HepG2 (cell line): Measurements from ENCODE around the gene AKAP6. TPM values are rescaled to one million over a fixed set of nuclear protein-coding genes. Genes with fewer than 3 reads are reported as not detected.

ENCODE experiments used
- ATAC-seq: fragments of 200-7000 bp; cut with Tn5 transposase; 3 replicates; pipeline ENCODE4 v1.9.1; 2020; ENCODE audit warnings: mild to moderate bottlenecking, moderate library complexity
- BruUV-seq: library from RNA; stranded (reverse); fragments of 400-500 nt; replicated peaks from 2 replicates; lab custom pipeline; 2021; lab: Mats Ljungman, UMichigan
- CTCF ChIA-PET: fragments of 300-600 bp; formaldehyde crosslinking; extraction: SDS; loops from one replicate; lab custom pipeline; 2021; ENCODE audit warnings: low total read pairs, inconsistent platforms, low intra/inter-chr PET ratio; lab: Yijun Ruan, JAX
- POLR2A ChIA-PET: fragments of 350-600 bp; sonication (Branson Sonifier 250); formaldehyde crosslinking; loops from one replicate; lab custom pipeline; 2020; ENCODE audit warnings: antibody characterized with exemption, inconsistent platforms; lab: Yijun Ruan, JAX
- DNase-seq: peaks from one replicate; pipeline ENCODE4 v3.0.0-alpha.2; 2015; ENCODE audit warnings: low spot score
- FAIRE-seq: peaks from 3 replicates; lab custom pipeline; 2011; peaks lifted over from hg19 to GRCh38; lab: Jason Lieb, UNC
- H2AFZ ChIP-seq: one replicate; pipeline ENCODE4 v1.6.1; 2011; ENCODE audit warnings: low read length, inconsistent platforms
- H3K27ac ChIP-seq: fragments of 300-600 bp; 3 replicates; pipeline ENCODE4 v1.8.0; 2011; ENCODE audit warnings: mixed run types, mild to moderate bottlenecking, mixed read lengths, low read length, inconsistent platforms; ENCODE audit not compliant: insufficient read depth; ENCODE audit errors: extremely low read length
- H3K27me3 ChIP-seq, 2 experiments: fragments of 200-600 bp in 1 of 2; 2 replicates in 1 of 2; 3 replicates in 1 of 2; pipeline versions ENCODE4 v1.6.0 to v1.8.0; 2011; ENCODE audit warnings: low read length in 2 of 2, mild to moderate bottlenecking in 2 of 2, moderate library complexity in 2 of 2, inconsistent platforms in 1 of 2; ENCODE audit not compliant: insufficient read depth in 2 of 2, control insufficient read depth in 1 of 2
- H3K36me3 ChIP-seq, 2 experiments: fragments of 200-600 bp in 1 of 2; replicated peaks in 1 of 2; 2 replicates in 1 of 2; 3 replicates in 1 of 2; pipeline versions ENCODE4 v1.5.1 to v1.8.0; 2011; ENCODE audit warnings: low read length in 2 of 2, inconsistent platforms in 1 of 2; ENCODE audit not compliant: insufficient read depth in 2 of 2, control insufficient read depth in 1 of 2
- H3K4me1 ChIP-seq: 2 replicates; pipeline ENCODE4 v1.5.1; 2012; ENCODE audit warnings: low read length, inconsistent platforms; ENCODE audit not compliant: insufficient read depth
- H3K4me2 ChIP-seq: 2 replicates; pipeline ENCODE4 v1.6.0; 2011; ENCODE audit warnings: low read depth, low read length, inconsistent platforms
- H3K4me3 ChIP-seq, 3 experiments: fragments of 200-600 bp in 1 of 3; sonication (generic), shearing (Covaris generic) in 1 of 3; replicated peaks in 1 of 3; 2 replicates each; pipeline ENCODE4 v1.5.1; 2011 to 2016; ENCODE audit warnings: low read length in 3 of 3, inconsistent platforms in 2 of 3, low read depth in 2 of 3, mild to moderate bottlenecking in 2 of 3, control low read depth in 1 of 3, mixed read lengths in 1 of 3; ENCODE audit not compliant: insufficient read depth in 1 of 3
- H3K79me2 ChIP-seq: one replicate; pipeline ENCODE4 v1.6.1; 2011; ENCODE audit warnings: low read length, inconsistent platforms; ENCODE audit not compliant: insufficient read depth
- H3K9ac ChIP-seq: 2 replicates; pipeline ENCODE4 v1.6.0; 2011; ENCODE audit warnings: mild to moderate bottlenecking, low read depth, low read length, inconsistent platforms; ENCODE audit not compliant: insufficient read depth
- H3K9me3 ChIP-seq: 2 replicates; pipeline ENCODE4 v1.5.1; 2012; ENCODE audit warnings: mild to moderate bottlenecking, low read length
- H4K20me1 ChIP-seq: 2 replicates; pipeline ENCODE4 v1.6.0; 2011; ENCODE audit warnings: inconsistent platforms, mild to moderate bottlenecking, low read length, moderate library complexity; ENCODE audit not compliant: insufficient read depth
- ADNP ChIP-seq: sonication (generic); formaldehyde crosslinking; IDR thresholded peaks from 2 replicates; pipeline ENCODE4 v1.4.0; 2020; ENCODE audit warnings: missing genetic modification reagents
- CCDC6 ChIP-seq: sonication (generic); formaldehyde crosslinking; IDR thresholded peaks from 2 replicates; pipeline ENCODE4 v1.8.1; 2022; ENCODE audit warnings: mild to moderate bottlenecking, missing genetic modification reagents, moderate library complexity
- FOXM1 ChIP-seq: sonication (generic); formaldehyde crosslinking; IDR thresholded peaks from 2 replicates; pipeline ENCODE4 v1.5.0; 2020; ENCODE audit warnings: missing genetic modification reagents
- KLF15 ChIP-seq: sonication (generic); formaldehyde crosslinking; IDR thresholded peaks from 2 replicates; pipeline ENCODE4 v1.8.1; 2023; ENCODE audit warnings: borderline replicate concordance, mild to moderate bottlenecking, inconsistent platforms, missing genetic modification reagents, mixed read lengths
- NR1H2 ChIP-seq: sonication (generic); formaldehyde crosslinking; IDR thresholded peaks from 2 replicates; pipeline ENCODE4 v1.8.1; 2022; ENCODE audit warnings: low read depth, missing genetic modification reagents, borderline replicate concordance
- RAD51 ChIP-seq: fragments of 450-650 bp; IDR thresholded peaks from 2 replicates; pipeline ENCODE4 v1.6.1; 2016; ENCODE audit warnings: borderline replicate concordance
- SMYD3 ChIP-seq: sonication (generic); formaldehyde crosslinking; IDR thresholded peaks from 2 replicates; pipeline ENCODE4 v1.8.1; 2023; ENCODE audit warnings: mild to moderate bottlenecking, missing genetic modification reagents
- TBL1XR1 ChIP-seq: fragments of 150-350 bp; IDR thresholded peaks from 2 replicates; pipeline ENCODE4 v1.6.1; 2014; ENCODE audit warnings: borderline replicate concordance, low read length; ENCODE audit not compliant: partially characterized antibody
- ZBTB1 ChIP-seq: sonication (generic); formaldehyde crosslinking; IDR thresholded peaks from 2 replicates; pipeline ENCODE4 v1.4.0; 2020; ENCODE audit warnings: missing genetic modification reagents, borderline replicate concordance
- ZFP36L1 ChIP-seq: sonication (generic); formaldehyde crosslinking; IDR thresholded peaks from 2 replicates; pipeline ENCODE4 v1.8.0; 2022; ENCODE audit warnings: mild to moderate bottlenecking, missing genetic modification reagents, moderate library complexity
- ZNF121 ChIP-seq: sonication (generic); formaldehyde crosslinking; IDR thresholded peaks from 2 replicates; pipeline ENCODE4 v1.5.0; 2020; ENCODE audit warnings: mild to moderate bottlenecking, missing genetic modification reagents
- ZNF24 ChIP-seq: fragments of 450-650 bp; IDR thresholded peaks from 2 replicates; pipeline ENCODE4 v1.6.1; 2017; ENCODE audit warnings: antibody characterized with exemption, mild to moderate bottlenecking
- ZNF296 ChIP-seq: sonication (generic); formaldehyde crosslinking; conservative IDR thresholded peaks from 2 replicates; pipeline ENCODE4 v1.5.0; 2020; ENCODE audit warnings: mild to moderate bottlenecking, missing genetic modification reagents
- ZNF737 ChIP-seq: sonication (generic); formaldehyde crosslinking; IDR thresholded peaks from 2 replicates; pipeline ENCODE4 v1.5.0; 2020; ENCODE audit warnings: missing genetic modification reagents, mild to moderate bottlenecking, borderline replicate concordance
- WGBS: methylation state at CpG from one replicate; pipeline ENCODE4 v1.1.6; 2017; ENCODE audit warnings: low lambda C conversion rate; 5-methylcytosine and 5-hydroxymethylcytosine counted together
- in situ Hi-C: cut with HindIII; loops from 2 replicates; pipeline ENCODE4 v1.10.0; 2017; ENCODE audit warnings: low pct_unique_long_range_greater_than_20kb; ENCODE audit not compliant: extremely low pct_ligation_motif_present
- intact Hi-C: fragments of 100-400 bp; cut with micrococcal nuclease; formaldehyde crosslinking; loops from one replicate; pipeline ENCODE4 v1.10.0; 2022; ENCODE audit not compliant: unreplicated experiment
- polyA plus RNA-seq, 8 experiments: library from polyadenylated mRNA; depleted of rRNA in 3 of 8; stranded (reverse) in 7 of 8; unstranded in 1 of 8; fragments of >200 nt; fragmentation: Illumina TruSeq in 4 of 8; extraction: Trizol in 4 of 8; gene quantifications; 2 replicates each; pipeline versions ENCODE4 v1.2.1 to v1.2.3, GENCODE V29; 2011 to 2016; ENCODE audit warnings: low read depth in 4 of 8, missing spikeins in 1 of 8, mixed read lengths in 1 of 8; ENCODE audit not compliant: insufficient read depth in 1 of 8
- total RNA-seq, 5 experiments: library from RNA; depleted of rRNA; stranded (reverse); fragments of >200 nt; fragmentation: Illumina TruSeq; extraction: Trizol; gene quantifications; 2 replicates each; pipeline ENCODE4 v1.2.3, GENCODE V29; 2016; ENCODE audit warnings: low read depth in 1 of 5
- TF ChIP-seq, protein P1 (sequence below): sonication (generic); formaldehyde crosslinking; conservative IDR thresholded peaks from 2 replicates; pipeline ENCODE4 v1.4.0; 2020; ENCODE audit warnings: missing genetic modification reagents
- TF ChIP-seq, protein P2 (sequence below): sonication (generic); formaldehyde crosslinking; IDR thresholded peaks from 2 replicates; pipeline ENCODE4 v1.5.0; 2020; ENCODE audit warnings: mild to moderate bottlenecking, missing genetic modification reagents, borderline replicate concordance
- TF ChIP-seq, protein P3 (sequence below): sonication (generic); formaldehyde crosslinking; IDR thresholded peaks from 2 replicates; pipeline ENCODE4 v1.4.0; 2020; ENCODE audit warnings: mild to moderate bottlenecking, missing genetic modification reagents
- TF ChIP-seq, protein P4 (sequence below): sonication (generic); formaldehyde crosslinking; IDR thresholded peaks from 2 replicates; pipeline ENCODE4 v1.4.0; 2020; ENCODE audit warnings: mild to moderate bottlenecking, missing genetic modification reagents

The AKAP6 gene
- total and polyA plus RNA-seq, 2 of the 13 experiments (the other 11 are each of a cell fraction or from before 2014, with no cell fraction given), result 1.4 TPM

DNA sequence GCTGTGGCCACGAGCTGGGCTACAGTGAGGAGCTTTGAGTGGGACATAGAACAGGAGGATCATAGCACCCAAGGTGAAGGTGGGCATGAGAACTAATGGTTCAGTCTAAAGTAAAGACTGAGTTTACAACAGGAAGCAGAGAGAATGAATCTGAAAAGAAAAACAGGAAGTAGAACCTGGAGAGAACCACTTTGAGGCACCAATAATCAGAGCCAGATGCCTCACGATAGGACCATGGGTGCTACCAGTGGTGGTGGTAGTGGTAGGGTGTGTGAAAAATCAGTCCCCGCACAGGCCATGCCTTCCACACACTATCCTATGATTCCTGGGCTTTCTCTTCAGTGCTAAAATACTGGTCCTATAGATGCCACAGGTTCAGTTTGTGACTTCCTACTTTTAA is 293.6 kb downstream of the AKAP6 start:
- H3K79me2 ChIP-seq, result no peaks in the 10 kb centered on the region
- in situ Hi-C loops, result no loop called here
- POLR2A ChIA-PET, result no interaction called here
- H3K9me3 ChIP-seq, result no peaks in the 10 kb centered on the region
- no peak overlapping the region for H3K4me2 ChIP-seq
- no peak overlapping the region for H3K4me3 ChIP-seq
- H4K20me1 ChIP-seq, result no peaks in the 10 kb centered on the region
- H3K27me3 ChIP-seq, result no peaks in the 10 kb centered on the region
- BruUV-seq, result no TSS peak
- H2AFZ ChIP-seq, result no peak overlapping the region
- no peak overlapping the region for H3K27ac ChIP-seq
- no peak for ATAC-seq
- DNase-seq, result no peak
- CTCF ChIA-PET, result no interaction called here
- 8% methylated on average over 3 of the region's 3 CpGs for WGBS
- no peaks in the 10 kb centered on the region for H3K4me1 ChIP-seq
- FAIRE-seq, result no peak
- no peak overlapping the region for H3K9ac ChIP-seq
- no peaks in the 10 kb centered on the region for H3K36me3 ChIP-seq
- intact Hi-C loops, result no loop called here
- TF ChIP-seq ZFP36L1 (CRISPR knock-in tag) (no peak), CCDC6 (CRISPR knock-in tag) (no peak), KLF15 (CRISPR knock-in tag) (no peak), FOXM1 (CRISPR knock-in tag) (no peak), ZNF737 (CRISPR knock-in tag) (no peak), ZNF121 (CRISPR knock-in tag) (no peak), TBL1XR1 (no peak), ZBTB1 (CRISPR knock-in tag) (no peak), ZNF296 (no peak), ADNP (CRISPR knock-in tag) (no peak), SMYD3 (no peak), NR1H2 (CRISPR knock-in tag) (no peak), ZNF24 (no peak), RAD51 (no peak)
- TF ChIP-seq, protein P1, sequence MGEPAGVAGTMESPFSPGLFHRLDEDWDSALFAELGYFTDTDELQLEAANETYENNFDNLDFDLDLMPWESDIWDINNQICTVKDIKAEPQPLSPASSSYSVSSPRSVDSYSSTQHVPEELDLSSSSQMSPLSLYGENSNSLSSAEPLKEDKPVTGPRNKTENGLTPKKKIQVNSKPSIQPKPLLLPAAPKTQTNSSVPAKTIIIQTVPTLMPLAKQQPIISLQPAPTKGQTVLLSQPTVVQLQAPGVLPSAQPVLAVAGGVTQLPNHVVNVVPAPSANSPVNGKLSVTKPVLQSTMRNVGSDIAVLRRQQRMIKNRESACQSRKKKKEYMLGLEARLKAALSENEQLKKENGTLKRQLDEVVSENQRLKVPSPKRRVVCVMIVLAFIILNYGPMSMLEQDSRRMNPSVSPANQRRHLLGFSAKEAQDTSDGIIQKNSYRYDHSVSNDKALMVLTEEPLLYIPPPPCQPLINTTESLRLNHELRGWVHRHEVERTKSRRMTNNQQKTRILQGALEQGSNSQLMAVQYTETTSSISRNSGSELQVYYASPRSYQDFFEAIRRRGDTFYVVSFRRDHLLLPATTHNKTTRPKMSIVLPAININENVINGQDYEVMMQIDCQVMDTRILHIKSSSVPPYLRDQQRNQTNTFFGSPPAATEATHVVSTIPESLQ, result no peak
- TF ChIP-seq, protein P2, sequence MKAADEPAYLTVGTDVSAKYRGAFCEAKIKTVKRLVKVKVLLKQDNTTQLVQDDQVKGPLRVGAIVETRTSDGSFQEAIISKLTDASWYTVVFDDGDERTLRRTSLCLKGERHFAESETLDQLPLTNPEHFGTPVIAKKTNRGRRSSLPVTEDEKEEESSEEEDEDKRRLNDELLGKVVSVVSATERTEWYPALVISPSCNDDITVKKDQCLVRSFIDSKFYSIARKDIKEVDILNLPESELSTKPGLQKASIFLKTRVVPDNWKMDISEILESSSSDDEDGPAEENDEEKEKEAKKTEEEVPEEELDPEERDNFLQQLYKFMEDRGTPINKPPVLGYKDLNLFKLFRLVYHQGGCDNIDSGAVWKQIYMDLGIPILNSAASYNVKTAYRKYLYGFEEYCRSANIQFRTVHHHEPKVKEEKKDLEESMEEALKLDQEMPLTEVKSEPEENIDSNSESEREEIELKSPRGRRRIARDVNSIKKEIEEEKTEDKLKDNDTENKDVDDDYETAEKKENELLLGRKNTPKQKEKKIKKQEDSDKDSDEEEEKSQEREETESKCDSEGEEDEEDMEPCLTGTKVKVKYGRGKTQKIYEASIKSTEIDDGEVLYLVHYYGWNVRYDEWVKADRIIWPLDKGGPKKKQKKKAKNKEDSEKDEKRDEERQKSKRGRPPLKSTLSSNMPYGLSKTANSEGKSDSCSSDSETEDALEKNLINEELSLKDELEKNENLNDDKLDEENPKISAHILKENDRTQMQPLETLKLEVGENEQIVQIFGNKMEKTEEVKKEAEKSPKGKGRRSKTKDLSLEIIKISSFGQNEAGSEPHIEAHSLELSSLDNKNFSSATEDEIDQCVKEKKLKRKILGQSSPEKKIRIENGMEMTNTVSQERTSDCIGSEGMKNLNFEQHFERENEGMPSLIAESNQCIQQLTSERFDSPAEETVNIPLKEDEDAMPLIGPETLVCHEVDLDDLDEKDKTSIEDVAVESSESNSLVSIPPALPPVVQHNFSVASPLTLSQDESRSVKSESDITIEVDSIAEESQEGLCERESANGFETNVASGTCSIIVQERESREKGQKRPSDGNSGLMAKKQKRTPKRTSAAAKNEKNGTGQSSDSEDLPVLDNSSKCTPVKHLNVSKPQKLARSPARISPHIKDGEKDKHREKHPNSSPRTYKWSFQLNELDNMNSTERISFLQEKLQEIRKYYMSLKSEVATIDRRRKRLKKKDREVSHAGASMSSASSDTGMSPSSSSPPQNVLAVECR (CRISPR knock-in tag), result no peak
- TF ChIP-seq, protein P3, sequence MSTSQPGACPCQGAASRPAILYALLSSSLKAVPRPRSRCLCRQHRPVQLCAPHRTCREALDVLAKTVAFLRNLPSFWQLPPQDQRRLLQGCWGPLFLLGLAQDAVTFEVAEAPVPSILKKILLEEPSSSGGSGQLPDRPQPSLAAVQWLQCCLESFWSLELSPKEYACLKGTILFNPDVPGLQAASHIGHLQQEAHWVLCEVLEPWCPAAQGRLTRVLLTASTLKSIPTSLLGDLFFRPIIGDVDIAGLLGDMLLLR (CRISPR knock-in tag), result no peak
- TF ChIP-seq, protein P4, sequence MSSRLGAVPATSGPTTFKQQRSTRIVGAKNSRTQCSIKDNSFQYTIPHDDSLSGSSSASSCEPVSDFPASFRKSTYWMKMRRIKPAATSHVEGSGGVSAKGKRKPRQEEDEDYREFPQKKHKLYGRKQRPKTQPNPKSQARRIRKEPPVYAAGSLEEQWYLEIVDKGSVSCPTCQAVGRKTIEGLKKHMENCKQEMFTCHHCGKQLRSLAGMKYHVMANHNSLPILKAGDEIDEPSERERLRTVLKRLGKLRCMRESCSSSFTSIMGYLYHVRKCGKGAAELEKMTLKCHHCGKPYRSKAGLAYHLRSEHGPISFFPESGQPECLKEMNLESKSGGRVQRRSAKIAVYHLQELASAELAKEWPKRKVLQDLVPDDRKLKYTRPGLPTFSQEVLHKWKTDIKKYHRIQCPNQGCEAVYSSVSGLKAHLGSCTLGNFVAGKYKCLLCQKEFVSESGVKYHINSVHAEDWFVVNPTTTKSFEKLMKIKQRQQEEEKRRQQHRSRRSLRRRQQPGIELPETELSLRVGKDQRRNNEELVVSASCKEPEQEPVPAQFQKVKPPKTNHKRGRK, result no peak
